UCSD-AML1 (cell line): Measurements from ENCODE around the gene HBP1.
"Not testable (repeated sequence)": the region's sequence is repeated elsewhere in the genome, so short reads cannot be mapped to it uniquely, and the experiment has no call there.

Experiments used
- DNase-seq: peaks from one replicate; lab custom pipeline; 2025; ENCODE audit not compliant: unreplicated experiment; lab: John Stamatoyannopoulos, UW

The HBP1 gene

GRCh38 chr7:107220806-107221205, 52.0 kb downstream of the HBP1 start:
- DNase-seq = not testable (repeated sequence)

DNA sequence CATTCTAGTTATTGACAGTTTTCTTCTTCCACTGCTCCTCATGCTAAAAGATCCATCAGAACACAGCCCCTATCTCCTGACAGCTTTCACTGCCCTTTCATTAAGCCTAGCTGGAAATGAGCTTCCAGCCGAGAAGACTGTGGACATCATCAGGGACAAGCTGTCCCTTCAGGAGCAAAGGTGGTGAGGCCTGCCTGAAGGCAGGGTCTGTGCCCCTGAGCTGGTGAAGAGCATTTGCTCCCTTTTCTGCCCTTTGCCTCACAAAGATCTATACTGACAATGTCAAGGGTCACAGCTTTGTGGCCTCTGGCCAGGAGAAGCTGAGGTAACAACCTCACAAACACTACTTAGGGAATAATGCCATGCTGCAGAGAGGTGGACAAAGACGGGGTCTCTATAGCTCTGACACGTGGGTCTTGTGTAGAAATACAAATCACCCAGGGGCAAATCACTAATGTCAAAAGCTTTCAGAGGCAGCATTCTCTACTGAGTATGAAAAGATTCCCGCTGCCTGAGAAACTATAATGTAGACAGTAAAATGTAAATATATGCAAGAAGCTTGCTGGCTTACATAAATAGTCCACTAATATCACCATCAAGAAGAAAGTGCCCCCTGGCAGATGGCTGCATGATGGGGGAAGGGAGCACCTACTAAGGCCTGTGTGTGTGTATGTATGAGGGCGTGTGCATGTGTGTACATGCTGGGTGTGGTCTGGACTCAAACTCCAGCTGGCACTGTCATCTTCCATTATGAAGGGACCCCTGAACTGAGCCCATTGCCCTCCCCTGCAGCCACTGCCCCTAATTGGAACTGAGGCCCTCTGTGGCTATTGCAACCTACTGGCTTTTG, 55.8 kb downstream of the HBP1 start:
- DNase-seq = no peak

GRCh38 chr7:107228291-107228690, 59.5 kb downstream of the HBP1 start:
- DNase-seq = no peak

DNA sequence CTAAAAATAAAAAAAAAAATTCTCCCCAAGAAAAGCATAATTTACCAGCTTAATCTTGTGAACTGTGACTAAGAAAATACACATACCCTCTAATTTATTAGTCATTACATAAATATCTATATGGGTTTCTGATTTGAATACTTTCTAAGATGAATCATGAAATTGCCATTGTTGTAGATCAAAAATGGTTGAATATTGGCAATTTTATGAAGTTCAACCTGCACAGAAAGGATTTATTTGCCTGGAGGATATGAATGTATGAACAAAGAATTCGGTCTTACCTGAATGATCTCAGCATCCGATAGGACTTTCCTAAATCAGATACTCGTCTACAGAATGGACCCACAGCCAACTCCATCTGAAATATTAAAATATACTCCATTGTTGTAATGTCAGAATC, 61.5 kb downstream of the HBP1 start:
- DNase-seq = no peak

GRCh38 chr7:107232568-107233090, 63.8 kb downstream of the HBP1 start:
- DNase-seq = no peak

DNA sequence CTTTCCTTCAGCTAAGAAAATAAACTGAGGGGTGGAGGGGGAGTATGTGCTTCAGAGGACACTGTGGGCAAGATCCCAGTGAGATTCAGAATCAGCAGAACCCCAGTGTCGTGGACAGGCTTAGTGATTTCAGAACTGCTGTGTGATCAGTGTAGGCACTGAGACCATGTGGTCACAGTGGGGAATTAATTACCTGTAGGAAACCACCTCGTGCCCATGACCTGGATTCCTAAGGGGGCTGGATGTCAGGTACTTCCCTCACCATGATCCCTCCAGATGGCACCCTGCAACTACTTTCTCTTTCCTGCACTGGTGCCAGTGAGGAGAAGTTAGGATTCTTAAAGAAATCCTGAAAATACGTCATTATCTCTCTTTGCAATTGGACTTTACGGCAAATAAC, 64.4 kb downstream of the HBP1 start:
- DNase-seq = no peak

DNA sequence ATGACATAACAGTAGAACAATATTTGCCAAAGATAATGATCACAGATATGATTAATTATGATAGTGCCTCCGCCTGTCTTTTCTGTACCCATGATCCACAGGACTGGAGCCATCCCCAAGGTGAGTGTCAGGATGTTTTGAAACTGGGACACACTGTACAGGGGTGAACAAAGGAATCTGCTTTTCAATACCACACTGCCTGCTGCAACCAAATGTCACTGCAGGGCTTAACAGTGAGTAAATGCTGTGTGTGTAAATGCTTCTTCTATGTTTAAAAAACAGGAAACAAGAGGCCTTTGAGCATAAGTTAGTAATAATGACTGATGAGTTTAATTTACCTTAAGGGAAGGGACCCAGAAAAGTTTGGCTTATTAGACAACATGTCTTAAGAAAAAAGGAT, 65.2 kb downstream of the HBP1 start:
- DNase-seq = no peak

- DNase-seq = no peak
These were observed 65.6 kb downstream of the HBP1 start for GRCh38 chr7:107234436-107234835.

DNA sequence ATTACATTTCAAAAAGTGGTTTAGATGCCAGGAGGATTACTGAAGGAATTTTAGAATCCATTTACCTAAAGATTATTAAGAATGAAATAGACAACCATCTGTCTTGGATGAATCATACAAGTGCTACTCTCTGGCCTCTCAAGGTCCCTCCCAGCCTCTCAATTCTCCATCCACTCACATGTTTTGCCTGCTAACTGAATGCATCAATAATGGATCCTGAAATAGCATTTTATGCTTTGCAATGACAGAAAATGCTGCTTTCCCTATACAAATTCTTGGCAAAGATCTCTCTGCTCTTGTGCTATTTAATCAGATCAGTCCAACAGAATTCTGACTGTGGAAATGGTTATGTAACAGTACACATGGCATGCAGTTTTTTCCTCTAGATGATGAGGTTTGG, 68.1 kb downstream of the HBP1 start:
- DNase-seq = no peak

DNA sequence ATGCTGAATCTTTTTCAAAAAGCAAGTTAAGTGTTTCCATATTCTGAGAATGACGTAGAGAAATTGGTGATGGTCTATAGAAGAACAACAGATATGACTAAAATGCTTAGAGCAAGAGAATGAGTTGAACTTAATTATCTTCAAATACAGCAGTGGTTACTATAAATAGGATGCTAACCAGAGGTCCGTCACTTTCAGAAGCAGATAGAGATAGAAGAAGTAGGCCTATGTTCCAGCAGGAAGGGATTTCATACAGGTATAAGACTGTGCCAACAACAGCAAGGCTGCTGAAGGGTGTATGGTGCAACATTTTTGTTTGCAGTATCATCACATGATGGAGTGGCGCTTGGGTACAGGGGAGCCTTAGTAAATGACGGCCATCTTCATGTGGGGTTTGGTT, 68.6 kb downstream of the HBP1 start:
- no peak for DNase-seq

DNA sequence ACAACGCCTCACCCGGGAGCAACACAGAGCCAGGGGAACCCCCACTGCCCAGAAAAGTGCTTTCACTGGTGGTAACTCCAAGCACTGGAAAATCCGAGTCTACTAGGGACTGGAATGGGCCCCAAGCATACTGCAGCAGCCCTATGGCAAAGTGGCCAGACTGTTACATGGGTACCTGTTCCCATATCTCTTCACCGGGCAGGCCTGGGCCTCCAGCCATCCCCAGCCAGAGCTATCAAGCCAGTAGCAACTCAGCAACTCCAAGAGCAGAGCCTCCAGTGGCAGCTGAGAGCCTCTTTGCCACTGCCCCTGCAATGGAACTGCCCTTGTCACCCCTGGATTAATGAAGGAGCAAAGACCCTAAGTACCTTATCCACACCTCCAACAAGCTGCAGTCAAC, 73.5 kb downstream of the HBP1 start:
- DNase-seq = no peak

- DNase-seq = no peak
These were observed 75.8 kb downstream of the HBP1 start for GRCh38 chr7:107244613-107245012.

DNA sequence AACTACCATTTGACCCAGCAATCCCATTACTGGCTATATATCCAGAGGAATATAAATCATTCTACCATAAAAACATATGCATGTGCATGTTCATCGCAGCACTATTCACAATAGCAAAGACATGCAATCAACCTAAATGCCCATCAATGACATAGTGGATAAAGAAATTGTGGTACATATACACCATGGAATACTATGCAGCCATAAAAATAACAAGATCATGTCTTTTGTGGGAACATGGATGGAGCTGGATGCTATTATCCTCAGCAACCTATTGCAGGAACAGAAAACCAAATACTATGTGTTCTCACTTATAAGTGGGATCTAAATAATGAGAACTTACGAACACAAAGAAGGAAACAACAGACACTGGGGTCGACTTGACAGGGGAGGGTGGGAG, 78.0 kb downstream of the HBP1 start:
- not testable (repeated sequence) for DNase-seq

GRCh38 chr7:107248551-107249316, 79.9 kb downstream of the HBP1 start:
- DNase-seq = no peak

- DNase-seq = no peak
These were observed 83.2 kb downstream of the HBP1 start for GRCh38 chr7:107251963-107252362.
